Measurements from ENCODE around the gene HTR1E. TPM values are rescaled to one million over a fixed set of nuclear protein-coding genes. Genes with fewer than 3 reads are reported as not detected.

HTR1E gene
- total and polyA plus RNA-seq, 2 of the 8 experiments (the other 6 are each of a cell fraction or from before 2014, with no cell fraction given) = 0.09 TPM; not detected in 1

- TF ChIP-seq RAD21 (IDR thresholded peaks at IDR 0.05 in 1 of 2, conservative IDR thresholded peaks at IDR 0.05 in 1 of 2; ENCODE audit: low read depth in 2 of 2, low read length in 2 of 2) = no peak
- TF ChIP-seq SP4 (IDR thresholded peaks at IDR 0.05; ENCODE audit: low read length) = no peak
Measured at GRCh38 chr6:86943819-86944407, 6.6 kb downstream of the HTR1E start (continued).
